PC-3 (cell line): ENCODE measurements around the gene CEP95.

Experiments
- CTCF ChIP-seq: fragments of 300-600 bp; sonication (generic); conservative IDR thresholded peaks from 2 replicates; pipeline ENCODE4 v1.5.1; 2017; ENCODE audit warnings: antibody characterized with exemption, low read depth, mild to moderate bottlenecking, low read length
- EZH2 ChIP-seq: fragments of 300-600 bp; sonication (generic); IDR thresholded peaks from one replicate; pipeline ENCODE4 v1.6.1; 2017; ENCODE audit warnings: antibody characterized with exemption, mild to moderate bottlenecking, low read length; ENCODE audit not compliant: unreplicated experiment
- EZH2phosphoT487 ChIP-seq: fragments of 300-600 bp; sonication (generic); IDR thresholded peaks from 2 replicates; pipeline ENCODE4 v1.6.1; 2018; ENCODE audit warnings: mild to moderate bottlenecking, antibody characterized with exemption, low read length, borderline replicate concordance

- TF ChIP-seq CTCF: no peak
- TF ChIP-seq EZH2phosphoT487: no peak
- no peak for TF ChIP-seq EZH2
These were observed 22.4 kb downstream of the CEP95 start for GRCh38 chr17:64529221-64529620.
